HEK293 (cell line): ENCODE results near the gene ZNF428.

Experiments used
- GLIS2 ChIP-seq: fragments of 450-650 bp; formaldehyde crosslinking; IDR thresholded peaks from 2 replicates; pipeline ENCODE4 v1.5.1; 2016; ENCODE audit warnings: missing biosample characterization, missing genetic modification characterization
- KLF16 ChIP-seq: fragments of 450-650 bp; formaldehyde crosslinking; IDR thresholded peaks from 2 replicates; pipeline ENCODE4 v1.5.1; 2017; ENCODE audit warnings: missing biosample characterization, missing genetic modification characterization
- MZF1 ChIP-seq: fragments of 450-650 bp; formaldehyde crosslinking; IDR thresholded peaks from 2 replicates; pipeline ENCODE4 v1.5.1; 2017; ENCODE audit warnings: missing biosample characterization, missing genetic modification characterization, borderline replicate concordance
- PRDM10 ChIP-seq: fragments of 450-650 bp; formaldehyde crosslinking; IDR thresholded peaks from 2 replicates; pipeline ENCODE4 v1.5.1; 2016; ENCODE audit warnings: missing biosample characterization, missing genetic modification characterization
- REST ChIP-seq: fragments of 450-650 bp; formaldehyde crosslinking; IDR thresholded peaks from 2 replicates; pipeline ENCODE4 v1.5.1; 2016; ENCODE audit warnings: missing biosample characterization, missing genetic modification characterization
- ZBTB11 ChIP-seq: fragments of 450-650 bp; formaldehyde crosslinking; conservative IDR thresholded peaks from 2 replicates; pipeline ENCODE4 v1.5.1; 2016; ENCODE audit warnings: low read depth, missing biosample characterization, missing genetic modification characterization
- ZFHX2 ChIP-seq: fragments of 450-650 bp; formaldehyde crosslinking; conservative IDR thresholded peaks from 2 replicates; pipeline ENCODE4 v1.5.1; 2016; ENCODE audit warnings: missing biosample characterization, missing genetic modification characterization
- ZFP69B ChIP-seq: fragments of 450-650 bp; formaldehyde crosslinking; IDR thresholded peaks from 2 replicates; pipeline ENCODE4 v1.5.1; 2016; ENCODE audit warnings: missing biosample characterization, missing genetic modification characterization
- ZNF133 ChIP-seq: fragments of 450-650 bp; formaldehyde crosslinking; IDR thresholded peaks from 2 replicates; pipeline ENCODE4 v1.5.1; 2016; ENCODE audit warnings: missing biosample characterization, missing genetic modification characterization
- ZNF16 ChIP-seq: fragments of 450-650 bp; formaldehyde crosslinking; IDR thresholded peaks from 2 replicates; pipeline ENCODE4 v1.5.1; 2016; ENCODE audit warnings: low read depth, missing biosample characterization, missing genetic modification characterization
- ZNF274 ChIP-seq, 2 experiments: fragments of 200-500 bp in 1 of 2; fragments of 450-650 bp in 1 of 2; sonication (Bioruptor generic) in 1 of 2; formaldehyde crosslinking in 1 of 2; IDR thresholded peaks; 2 replicates each; pipeline versions ENCODE4 v1.5.1 to v1.6.1; 2014 to 2016; ENCODE audit warnings: borderline replicate concordance in 1 of 2, inconsistent platforms in 1 of 2, low read length in 1 of 2, missing biosample characterization in 1 of 2, missing genetic modification characterization in 1 of 2
- ZNF280D ChIP-seq: fragments of 450-650 bp; formaldehyde crosslinking; IDR thresholded peaks from 2 replicates; pipeline ENCODE4 v1.5.1; 2016; ENCODE audit warnings: missing biosample characterization, missing genetic modification characterization
- ZNF366 ChIP-seq: fragments of 450-650 bp; formaldehyde crosslinking; conservative IDR thresholded peaks from 2 replicates; pipeline ENCODE4 v1.5.1; 2016; ENCODE audit warnings: missing biosample characterization, missing genetic modification characterization
- ZNF548 ChIP-seq: fragments of 450-650 bp; formaldehyde crosslinking; IDR thresholded peaks from 2 replicates; pipeline ENCODE4 v1.5.1; 2016; ENCODE audit warnings: missing biosample characterization, missing genetic modification characterization
- ZNF558 ChIP-seq: fragments of 450-650 bp; formaldehyde crosslinking; IDR thresholded peaks from 2 replicates; pipeline ENCODE4 v1.5.1; 2016; ENCODE audit warnings: missing biosample characterization, missing genetic modification characterization
- ZSCAN4 ChIP-seq: fragments of 450-650 bp; formaldehyde crosslinking; IDR thresholded peaks from 2 replicates; pipeline ENCODE4 v1.5.1; 2017; ENCODE audit warnings: missing biosample characterization, missing genetic modification characterization
- ZXDB ChIP-seq: fragments of 450-650 bp; formaldehyde crosslinking; IDR thresholded peaks from 2 replicates; pipeline ENCODE4 v1.5.1; 2016; ENCODE audit warnings: missing biosample characterization, missing genetic modification characterization

ZNF428 gene

GRCh38 chr19:43667876-43668405 is 48.5 kb upstream of the ZNF428 start (continued):
- TF ChIP-seq REST (tag by site-specific recombination) (peak; percentile 37), ZNF366 (tag by site-specific recombination) (peak; percentile 69; the same call in 1 of the 2 replicates), ZNF274 (IDR thresholded peaks at IDR 0.05; ENCODE audit: low read length) (no peak), ZNF274 (tag by site-specific recombination; IDR thresholded peaks at IDR 0.05; ENCODE audit: borderline replicate concordance) (0 out of 2 replicates have a peak, but pooled peaks have one; percentile 33), ZNF280D (no peak), KLF16 (0 out of 2 replicates have a peak, but pooled peaks have one; percentile 40), ZFHX2 (tag by site-specific recombination) (no peak), ZNF558 (peak; percentile 21; the same call in 1 of the 2 replicates), ZBTB11 (tag by site-specific recombination) (peak; percentile 45; the same call in 1 of the 2 replicates), ZNF548 (tag by site-specific recombination) (0 out of 2 replicates have a peak, but pooled peaks have one; percentile 8), ZSCAN4 (0 out of 2 replicates have a peak, but pooled peaks have one; percentile 4), ZFP69B (peak; percentile 65; the same call in 1 of the 2 replicates), ZXDB (tag by site-specific recombination) (peak; percentile 58; the same call in 1 of the 2 replicates), GLIS2 (tag by site-specific recombination) (peak; percentile 67), PRDM10 (tag by site-specific recombination) (peak; percentile 81), MZF1 (tag by site-specific recombination) (peak; percentile 26; the same call in 1 of the 2 replicates), ZNF133 (tag by site-specific recombination) (0 out of 2 replicates have a peak, but pooled peaks have one; percentile 42), ZNF16 (tag by site-specific recombination) (no peak)
